ENCODE data around the gene NAA11.

Gene NAA11

GRCh38 chr4:79325864-79326328 is at the start of gene NAA11:
TSS of gene NAA11 (minus strand) at chr4:79326061. CDS start at chr4:79325877, 184 bp downstream.
- Mint-ChIP-seq H3K27ac (ENCODE audit: low read depth) (no peak within 1 kb of the TSS), H3K9me3 (no peaks in the 10 kb centered on the region), H3K36me3 (ENCODE audit: insufficient read depth) (no peaks in the 10 kb centered on the region)

GRCh38 chr4:79370026-79370425 is 44.2 kb upstream of the NAA11 start:
- Mint-ChIP-seq H3K4me3 (no peak overlapping the region), H3K9me3 (no peaks in the 10 kb centered on the region), H3K27ac (ENCODE audit: low read depth) (no peak overlapping the region), H3K27me3 (no peaks in the 10 kb centered on the region), H3K36me3 (ENCODE audit: insufficient read depth) (no peaks in the 10 kb centered on the region), H3K4me1 (no peaks in the 10 kb centered on the region)
- ATAC-seq (replicated peaks; ENCODE audit: extremely low read depth, poor library complexity, severe bottlenecking) (no peak), DNase-seq (ENCODE audit: low spot score in 2 of 2) (no peak)

More at GRCh38 chr4:79325864-79326328, at the start of gene NAA11:
- DNase-seq (ENCODE audit: low spot score in 2 of 2) = no peak
- H3K27me3 Mint-ChIP-seq = no peaks in the 10 kb centered on the region
- H3K4me3 Mint-ChIP-seq = no peak within 1 kb of the TSS
- ATAC-seq (replicated peaks; ENCODE audit: extremely low read depth, poor library complexity, severe bottlenecking) = no peak
- H3K4me1 Mint-ChIP-seq = no peaks in the 10 kb centered on the region

- H3K27ac Mint-ChIP-seq (ENCODE audit: low read depth) = no peak overlapping the region
- H3K4me1 Mint-ChIP-seq = no peaks in the 10 kb centered on the region
- no peaks in the 10 kb centered on the region for H3K27me3 Mint-ChIP-seq
- no peaks in the 10 kb centered on the region for H3K9me3 Mint-ChIP-seq
- no peaks in the 10 kb centered on the region for H3K36me3 Mint-ChIP-seq (ENCODE audit: insufficient read depth)
- ATAC-seq (replicated peaks; ENCODE audit: extremely low read depth, poor library complexity, severe bottlenecking) (no peak), DNase-seq (ENCODE audit: low spot score in 2 of 2) (no peak)
- H3K4me3 Mint-ChIP-seq = no peak overlapping the region
Measured at GRCh38 chr4:79367096-79367495, 41.2 kb upstream of the NAA11 start.

GRCh38 chr4:79366422-79366821 is 40.6 kb upstream of the NAA11 start:
- Mint-ChIP-seq H3K9me3 (no peaks in the 10 kb centered on the region), H3K4me3 (no peak overlapping the region), H3K4me1 (no peaks in the 10 kb centered on the region), H3K27ac (ENCODE audit: low read depth) (no peak overlapping the region), H3K36me3 (ENCODE audit: insufficient read depth) (no peaks in the 10 kb centered on the region), H3K27me3 (no peaks in the 10 kb centered on the region)
- ATAC-seq (replicated peaks; ENCODE audit: extremely low read depth, poor library complexity, severe bottlenecking) (no peak), DNase-seq (ENCODE audit: low spot score in 2 of 2) (no peak)

- Mint-ChIP-seq H3K9me3 (no peaks in the 10 kb centered on the region), H3K4me1 (no peaks in the 10 kb centered on the region), H3K4me3 (no peak overlapping the region), H3K27me3 (no peaks in the 10 kb centered on the region), H3K36me3 (ENCODE audit: insufficient read depth) (no peaks in the 10 kb centered on the region), H3K27ac (ENCODE audit: low read depth) (no peak overlapping the region)
- ATAC-seq (replicated peaks; ENCODE audit: extremely low read depth, poor library complexity, severe bottlenecking) (no peak), DNase-seq (ENCODE audit: low spot score in 2 of 2) (no peak)
Measured at GRCh38 chr4:79364061-79364460, 38.2 kb upstream of the NAA11 start.

- Mint-ChIP-seq H3K4me3 (no peak overlapping the region), H3K36me3 (ENCODE audit: insufficient read depth) (no peaks in the 10 kb centered on the region), H3K27me3 (no peaks in the 10 kb centered on the region), H3K9me3 (no peaks in the 10 kb centered on the region), H3K4me1 (no peaks in the 10 kb centered on the region), H3K27ac (ENCODE audit: low read depth) (no peak overlapping the region)
- no peak for DNase-seq (ENCODE audit: low spot score in 2 of 2)
- ATAC-seq (replicated peaks; ENCODE audit: extremely low read depth, poor library complexity, severe bottlenecking) = no peak
Measured at GRCh38 chr4:79362626-79363025, 36.8 kb upstream of the NAA11 start.

GRCh38 chr4:79360006-79360405 is 34.1 kb upstream of the NAA11 start:
- no peaks in the 10 kb centered on the region for H3K27me3 Mint-ChIP-seq
- H3K4me3 Mint-ChIP-seq = no peak overlapping the region
- no peaks in the 10 kb centered on the region for H3K36me3 Mint-ChIP-seq (ENCODE audit: insufficient read depth)
- DNase-seq (ENCODE audit: low spot score in 2 of 2) (no peak), ATAC-seq (replicated peaks; ENCODE audit: extremely low read depth, poor library complexity, severe bottlenecking) (no peak)
- H3K27ac Mint-ChIP-seq (ENCODE audit: low read depth) = no peak overlapping the region
- H3K4me1 Mint-ChIP-seq = no peaks in the 10 kb centered on the region
- H3K9me3 Mint-ChIP-seq = no peaks in the 10 kb centered on the region

- ATAC-seq (replicated peaks; ENCODE audit: extremely low read depth, poor library complexity, severe bottlenecking) = no peak
Measured at GRCh38 chr4:79358438-79358837, 32.6 kb upstream of the NAA11 start.

GRCh38 chr4:79357365-79357764 is 31.5 kb upstream of the NAA11 start:
- H3K4me1 Mint-ChIP-seq = no peaks in the 10 kb centered on the region
- H3K36me3 Mint-ChIP-seq (ENCODE audit: insufficient read depth) = no peaks in the 10 kb centered on the region

More at GRCh38 chr4:79358438-79358837, 32.6 kb upstream of the NAA11 start:
- Mint-ChIP-seq H3K27me3 (no peaks in the 10 kb centered on the region), H3K4me1 (no peaks in the 10 kb centered on the region), H3K4me3 (no peak overlapping the region), H3K27ac (ENCODE audit: low read depth) (no peak overlapping the region), H3K36me3 (ENCODE audit: insufficient read depth) (no peaks in the 10 kb centered on the region), H3K9me3 (no peaks in the 10 kb centered on the region)
- DNase-seq (ENCODE audit: low spot score in 2 of 2) = no peak

GRCh38 chr4:79353075-79353474 is 27.2 kb upstream of the NAA11 start:
- H3K36me3 Mint-ChIP-seq (ENCODE audit: insufficient read depth) = no peaks in the 10 kb centered on the region
- DNase-seq (ENCODE audit: low spot score in 2 of 2) = no peak
- no peaks in the 10 kb centered on the region for H3K27me3 Mint-ChIP-seq
- ATAC-seq (replicated peaks; ENCODE audit: extremely low read depth, poor library complexity, severe bottlenecking) = no peak
- no peak overlapping the region for H3K4me3 Mint-ChIP-seq
- H3K4me1 Mint-ChIP-seq = no peaks in the 10 kb centered on the region
- no peaks in the 10 kb centered on the region for H3K9me3 Mint-ChIP-seq
- H3K27ac Mint-ChIP-seq (ENCODE audit: low read depth) = no peak overlapping the region

More at GRCh38 chr4:79357365-79357764, 31.5 kb upstream of the NAA11 start:
- no peak for DNase-seq (ENCODE audit: low spot score in 2 of 2)
- H3K4me3 Mint-ChIP-seq = no peak overlapping the region
- H3K27ac Mint-ChIP-seq (ENCODE audit: low read depth) = no peak overlapping the region
- no peak for ATAC-seq (replicated peaks; ENCODE audit: extremely low read depth, poor library complexity, severe bottlenecking)
- no peaks in the 10 kb centered on the region for H3K9me3 Mint-ChIP-seq
- no peaks in the 10 kb centered on the region for H3K27me3 Mint-ChIP-seq

GRCh38 chr4:79348405-79348804 is 22.5 kb upstream of the NAA11 start:
- no peaks in the 10 kb centered on the region for H3K36me3 Mint-ChIP-seq (ENCODE audit: insufficient read depth)
- ATAC-seq (replicated peaks; ENCODE audit: extremely low read depth, poor library complexity, severe bottlenecking) = no peak
- no peaks in the 10 kb centered on the region for H3K27me3 Mint-ChIP-seq
- H3K4me3 Mint-ChIP-seq = no peak overlapping the region
- DNase-seq (ENCODE audit: low spot score in 2 of 2) = no peak
- H3K4me1 Mint-ChIP-seq = no peaks in the 10 kb centered on the region
- H3K27ac Mint-ChIP-seq (ENCODE audit: low read depth) = no peak overlapping the region
- peaks cover 5% of the 10 kb centered on the region for H3K9me3 Mint-ChIP-seq

- Mint-ChIP-seq H3K27me3 (no peaks in the 10 kb centered on the region), H3K4me3 (no peak overlapping the region), H3K9me3 (peaks cover 27% of the 10 kb centered on the region), H3K27ac (ENCODE audit: low read depth) (no peak overlapping the region), H3K36me3 (ENCODE audit: insufficient read depth) (no peaks in the 10 kb centered on the region), H3K4me1 (no peaks in the 10 kb centered on the region)
- DNase-seq (ENCODE audit: low spot score in 2 of 2) (no peak), ATAC-seq (replicated peaks; ENCODE audit: extremely low read depth, poor library complexity, severe bottlenecking) (no peak)
Measured at GRCh38 chr4:79341893-79342653, 16.2 kb upstream of the NAA11 start.

- no peak overlapping the region for H3K27ac Mint-ChIP-seq (ENCODE audit: low read depth)
- H3K36me3 Mint-ChIP-seq (ENCODE audit: insufficient read depth) = no peaks in the 10 kb centered on the region
- DNase-seq (ENCODE audit: low spot score in 2 of 2) (no peak), ATAC-seq (replicated peaks; ENCODE audit: extremely low read depth, poor library complexity, severe bottlenecking) (no peak)
- no peaks in the 10 kb centered on the region for H3K27me3 Mint-ChIP-seq
- no peak overlapping the region for H3K4me3 Mint-ChIP-seq
- peaks cover 32% of the 10 kb centered on the region for H3K9me3 Mint-ChIP-seq
- H3K4me1 Mint-ChIP-seq = no peaks in the 10 kb centered on the region
Measured at GRCh38 chr4:79340568-79340967, 14.7 kb upstream of the NAA11 start.

All from central memory CD8-positive, alpha-beta T cell (primary cell).